ENCODE data around the gene MATN4. TPM values are rescaled to one million over a fixed set of nuclear protein-coding genes. Genes with fewer than 3 reads are reported as not detected.

MATN4 gene
- total and polyA plus RNA-seq, 2 of the 13 experiments (the other 11 are each of a cell fraction or from before 2014, with no cell fraction given) = not detected

- in situ Hi-C loops (cut with HindIII; ENCODE audit: extremely low pct_ligation_motif_present, low pct_unique_long_range_greater_than_20kb) = loop anchor here (10.0 kb wide), 1 partner anchor 285 kb away; no protein-coding TSS in a partner anchor
- H3K4me3 ChIP-seq (replicated peaks in 1 of 3; ENCODE audit: insufficient read depth in 1 of 3, low read depth in 2 of 3, low read length in 3 of 3) = no peak overlapping the region
- no peak overlapping the region for H3K27ac ChIP-seq (ENCODE audit: extremely low read length, insufficient read depth, low read length)
- no peaks in the 10 kb centered on the region for H3K9me3 ChIP-seq (ENCODE audit: low read length)
- H3K79me2 ChIP-seq (ENCODE audit: insufficient read depth, low read length) = no peaks in the 10 kb centered on the region
- POLR2A ChIA-PET = no interaction called here
- no peaks in the 10 kb centered on the region for H4K20me1 ChIP-seq (ENCODE audit: insufficient read depth, low read length)
- TF ChIP-seq ARNT2 (CRISPR knock-in tag; IDR thresholded peaks at IDR 0.05; ENCODE audit: low read depth) = no peak
- TF ChIP-seq USF2 (IDR thresholded peaks at IDR 0.05; ENCODE audit: low read depth, low read length) = no peak
- TF ChIP-seq USF2 (CRISPR knock-in tag; IDR thresholded peaks at IDR 0.05; ENCODE audit: borderline replicate concordance) = no peak
- no peak for TF ChIP-seq FIP1L1 (IDR thresholded peaks at IDR 0.05; ENCODE audit: borderline replicate concordance, insufficient read depth, low read depth, low read length)
- TF ChIP-seq SRSF9 (IDR thresholded peaks at IDR 0.05; ENCODE audit: borderline replicate concordance, insufficient read depth, low read depth, low read length, poor library complexity, severe bottlenecking) = no peak
- no peak for TF ChIP-seq ZBTB20 (CRISPR knock-in tag; IDR thresholded peaks at IDR 0.05; ENCODE audit: borderline replicate concordance, low read depth)
- no peak for TF ChIP-seq HNRNPL (IDR thresholded peaks at IDR 0.05; ENCODE audit: low read depth, low read length)
- TF ChIP-seq, protein P1, sequence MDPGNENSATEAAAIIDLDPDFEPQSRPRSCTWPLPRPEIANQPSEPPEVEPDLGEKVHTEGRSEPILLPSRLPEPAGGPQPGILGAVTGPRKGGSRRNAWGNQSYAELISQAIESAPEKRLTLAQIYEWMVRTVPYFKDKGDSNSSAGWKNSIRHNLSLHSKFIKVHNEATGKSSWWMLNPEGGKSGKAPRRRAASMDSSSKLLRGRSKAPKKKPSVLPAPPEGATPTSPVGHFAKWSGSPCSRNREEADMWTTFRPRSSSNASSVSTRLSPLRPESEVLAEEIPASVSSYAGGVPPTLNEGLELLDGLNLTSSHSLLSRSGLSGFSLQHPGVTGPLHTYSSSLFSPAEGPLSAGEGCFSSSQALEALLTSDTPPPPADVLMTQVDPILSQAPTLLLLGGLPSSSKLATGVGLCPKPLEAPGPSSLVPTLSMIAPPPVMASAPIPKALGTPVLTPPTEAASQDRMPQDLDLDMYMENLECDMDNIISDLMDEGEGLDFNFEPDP (CRISPR knock-in tag; conservative IDR thresholded peaks at IDR 0.05) = no peak
- TF ChIP-seq GZF1 (CRISPR knock-in tag; IDR thresholded peaks at IDR 0.05) = no peak
- TF ChIP-seq ISX (CRISPR knock-in tag; conservative IDR thresholded peaks at IDR 0.05) = no peak
- no peak for TF ChIP-seq MTF1 (CRISPR knock-in tag; IDR thresholded peaks at IDR 0.05)
- TF ChIP-seq ZNF839 (CRISPR knock-in tag; IDR thresholded peaks at IDR 0.05; ENCODE audit: borderline replicate concordance) = no peak
- TF ChIP-seq, protein P2, sequence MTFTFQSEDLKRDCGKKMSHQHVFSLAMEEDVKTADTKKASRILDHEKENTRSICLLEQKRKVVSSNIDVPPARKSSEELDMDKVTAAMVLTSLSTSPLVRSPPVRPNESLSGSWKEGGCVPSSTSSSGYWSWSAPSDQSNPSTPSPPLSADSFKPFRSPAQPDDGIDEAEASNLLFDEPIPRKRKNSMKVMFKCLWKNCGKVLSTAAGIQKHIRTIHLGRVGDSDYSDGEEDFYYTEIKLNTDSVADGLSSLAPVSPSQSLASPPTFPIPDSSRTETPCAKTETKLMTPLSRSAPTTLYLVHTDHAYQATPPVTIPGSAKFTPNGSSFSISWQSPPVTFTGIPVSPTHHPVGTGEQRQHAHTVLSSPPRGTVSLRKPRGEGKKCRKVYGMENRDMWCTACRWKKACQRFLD (CRISPR knock-in tag; IDR thresholded peaks at IDR 0.05; ENCODE audit: borderline replicate concordance) = no peak
- no peak for TF ChIP-seq ZNF737 (CRISPR knock-in tag; IDR thresholded peaks at IDR 0.05; ENCODE audit: borderline replicate concordance)
- no peak for TF ChIP-seq ZSCAN29 (CRISPR knock-in tag; conservative IDR thresholded peaks at IDR 0.05)
- TF ChIP-seq KAT2B (IDR thresholded peaks at IDR 0.05; ENCODE audit: borderline replicate concordance, low read depth, low read length) = no peak
- no peak for TF ChIP-seq PREB (CRISPR knock-in tag; IDR thresholded peaks at IDR 0.05)
- TF ChIP-seq ONECUT2 (CRISPR knock-in tag; IDR thresholded peaks at IDR 0.05) = no peak
- intact Hi-C loops (cut with micrococcal nuclease; ENCODE audit: unreplicated experiment) = no loop called here
- no peak for FAIRE-seq
- no peak overlapping the region for H2AFZ ChIP-seq (ENCODE audit: low read length)
- CTCF ChIA-PET (ENCODE audit: low intra/inter-chr PET ratio, low total read pairs) = no interaction called here
- DNase-seq (ENCODE audit: low spot score) = no peak
- H3K27me3 ChIP-seq (ENCODE audit: control insufficient read depth in 1 of 2, insufficient read depth in 2 of 2, low read length in 2 of 2) = peaks cover 3 to 10% of the 10 kb centered on the region in 2 experiments; a peak in 3 of 5 replicates
- ATAC-seq = no peak
- no peak overlapping the region for H3K9ac ChIP-seq (ENCODE audit: insufficient read depth, low read depth, low read length)
- H3K4me2 ChIP-seq (ENCODE audit: low read depth, low read length) = no peak overlapping the region
- no peaks in the 10 kb centered on the region for H3K36me3 ChIP-seq (replicated peaks in 1 of 2; ENCODE audit: control insufficient read depth in 1 of 2, insufficient read depth in 2 of 2, low read length in 2 of 2)
- 56% methylated on average over 6 of the region's 6 CpGs for WGBS (ENCODE audit: low lambda C conversion rate)
- BruUV-seq (replicated peaks) = no TSS peak
- H3K4me1 ChIP-seq (ENCODE audit: insufficient read depth, low read length) = no peaks in the 10 kb centered on the region
Measured at GRCh38 chr20:45299786-45300185, 8.3 kb downstream of the MATN4 start.
